Lung (tissue), 12 donors: Measurements from ENCODE around the gene XRCC4. TPM values are rescaled to one million over a fixed set of nuclear protein-coding genes. Genes with fewer than 3 reads are reported as not detected.
A peak's percentile ranks its signal among the peaks of the same experiment; 100 is the strongest.

Experiments
- ATAC-seq: fragments of 200-7000 bp; cut with Tn5 transposase; one replicate; pipeline ENCODE4 v1.9.1; 2020; ENCODE audit warnings: moderate number of reproducible peaks; ENCODE audit not compliant: insufficient read depth, low FRiP score
- DNase-seq, 3 donors: peaks; one replicate each; pipeline ENCODE4 v3.0.0-alpha.2; 2013 to 2017
- H3K27ac ChIP-seq, 2 donors: one replicate each; pipeline ENCODE4 v1.5.1; 2013; ENCODE audit warnings: mild to moderate bottlenecking in 2 of 2, moderate library complexity in 2 of 2, control low read depth in 1 of 2, inconsistent platforms in 1 of 2, low read depth in 1 of 2, low read length in 1 of 2
- H3K27me3 ChIP-seq, 3 donors: one replicate each; pipeline ENCODE4 v1.5.1; 2013; ENCODE audit warnings: low read length in 2 of 3; ENCODE audit not compliant: control insufficient read depth in 3 of 3, insufficient read depth in 3 of 3
- H3K36me3 ChIP-seq, 4 donors: one replicate each; pipeline ENCODE4 v1.5.1; 2013; ENCODE audit warnings: low read length in 4 of 4, mild to moderate bottlenecking in 1 of 4, moderate library complexity in 1 of 4; ENCODE audit not compliant: control insufficient read depth in 4 of 4, insufficient read depth in 4 of 4
- H3K4me1 ChIP-seq, 5 donors: one replicate each; pipeline ENCODE4 v1.5.1; 2013; ENCODE audit warnings: low read length in 5 of 5, mild to moderate bottlenecking in 2 of 5, moderate library complexity in 1 of 5; ENCODE audit not compliant: control insufficient read depth in 5 of 5, insufficient read depth in 5 of 5
- H3K4me3 ChIP-seq: one replicate; pipeline ENCODE4 v1.5.1; 2013; ENCODE audit warnings: mild to moderate bottlenecking, control low read depth, moderate library complexity
- H3K9ac ChIP-seq, 2 donors: one replicate each; pipeline ENCODE4 v1.5.1; 2013; ENCODE audit warnings: low read length in 2 of 2, control low read depth in 1 of 2; ENCODE audit not compliant: insufficient read depth in 1 of 2
- H3K9me3 ChIP-seq, 4 donors: one replicate each; pipeline ENCODE4 v1.5.1; 2013; ENCODE audit warnings: low read length in 3 of 4, mild to moderate bottlenecking in 1 of 4, moderate library complexity in 1 of 4; ENCODE audit not compliant: control insufficient read depth in 4 of 4, insufficient read depth in 3 of 4
- CTCF ChIP-seq: IDR thresholded peaks from 2 replicates; pipeline ENCODE4 v1.5.1; 2012; ENCODE audit warnings: mild to moderate bottlenecking; ENCODE audit errors: control extremely low read depth, extremely low read depth
- WGBS, 2 donors: extraction: QIAGEN DNeasy Blood & Tissue Kit; methylation state at CpG; one replicate each; pipeline ENCODE4 v1.1.7; 2013; 5-methylcytosine and 5-hydroxymethylcytosine counted together
- polyA plus RNA-seq, 2 donors: library from polyadenylated mRNA; stranded (reverse); fragments of 200-250 nt; gene quantifications; one replicate each; pipeline ENCODE4 v1.2.1, GENCODE V29; 2013
- total RNA-seq, 2 donors: library from RNA; depleted of rRNA in 1 of 2; stranded (reverse); fragments of >200 nt in 1 of 2; gene quantifications; one replicate each; pipeline ENCODE4 v1.2.1, GENCODE V29; 2014 to 2021
- donor health status: control.
- donor health status: control.
- donor health status: Bipolar disorder and iron deficiency.
- donor health status: healthy.
- donor health status: DM: yes; HTN: yes; CAD: no.

The XRCC4 gene
- total and polyA plus RNA-seq, 4 donors, result 3.8 to 10.7 (median 8.4) TPM

- peaks cover 0 to 42% (median 16%) of the 10 kb centered on the region in 5 donors for H3K4me1 ChIP-seq
- H3K27me3 ChIP-seq, result no peaks in the 10 kb centered on the region
- H3K27ac ChIP-seq, result no peak overlapping the region
- ATAC-seq, result no peak
- DNase-seq, result peak in 2 of 3 donors; percentile 32 to 46
- no peaks in the 10 kb centered on the region for H3K9me3 ChIP-seq
- no peak for TF ChIP-seq CTCF
- no peaks in the 10 kb centered on the region for H3K36me3 ChIP-seq
- WGBS, 2 donors, result 74 to 82% methylated on average over 4 of the region's 4 CpGs
- no peak overlapping the region for H3K9ac ChIP-seq
- H3K4me3 ChIP-seq, result no peak overlapping the region
Observed at GRCh38 chr5:83036991-83037575, 40.3 kb upstream of the XRCC4 start.

- Histone ChIP-seq H3K27me3 (no peaks in the 10 kb centered on the region), H3K36me3 (no peaks in the 10 kb centered on the region), H3K27ac (no peak overlapping the region), H3K4me3 (no peak overlapping the region), H3K9ac (no peak overlapping the region), H3K4me1 (peaks cover 0 to 35% (median 11%) of the 10 kb centered on the region in 5 donors), H3K9me3 (no peaks in the 10 kb centered on the region)
- TF ChIP-seq CTCF, result no peak
- ATAC-seq (no peak), DNase-seq (no peak)
- WGBS, 2 donors, result 90 to 95% methylated on average over 3 of the region's 3 CpGs
Observed at GRCh38 chr5:83038924-83039323, 38.4 kb upstream of the XRCC4 start.

GRCh38 chr5:83042507-83042906 lies 34.8 kb upstream of the XRCC4 start:
- no peak for DNase-seq

More at GRCh38 chr5:83042507-83042906, 34.8 kb upstream of the XRCC4 start:
- H3K9ac ChIP-seq, result no peak overlapping the region
- 95 to 98% methylated on average over 3 of the region's 3 CpGs for WGBS, 2 donors
- no peak for TF ChIP-seq CTCF
- H3K27ac ChIP-seq, result no peak overlapping the region
- no peak overlapping the region for H3K4me3 ChIP-seq
- no peaks in the 10 kb centered on the region for H3K36me3 ChIP-seq
- H3K4me1 ChIP-seq, result peaks cover 0 to 1% (median 0%) of the 10 kb centered on the region in 5 donors
- no peak for ATAC-seq
- H3K9me3 ChIP-seq, result no peaks in the 10 kb centered on the region
- no peaks in the 10 kb centered on the region for H3K27me3 ChIP-seq
